GM12878 (cell line): ENCODE results near the gene NOP53. TPM values are rescaled to one million over a fixed set of nuclear protein-coding genes. Genes with fewer than 3 reads are reported as not detected.
A peak's percentile ranks its signal among the peaks of the same experiment; 100 is the strongest.

Source experiments
- ATAC-seq: fragments of 200-7000 bp; cut with Tn5 transposase; 3 replicates; pipeline ENCODE4 v1.9.1; 2020; ENCODE audit warnings: mild to moderate bottlenecking, moderate library complexity
- BruUV-seq: library from RNA; stranded (reverse); fragments of 400-500 nt; replicated peaks from 2 replicates; lab custom pipeline; 2021; lab: Mats Ljungman, UMichigan
- CTCF ChIA-PET: fragments of 300-600 bp; sonication (Branson Sonifier 250); formaldehyde crosslinking; extraction: SDS; loops from one replicate; lab custom pipeline; 2021; ENCODE audit warnings: inconsistent platforms; lab: Yijun Ruan, JAX
- POLR2A ChIA-PET: fragments of 350-600 bp; formaldehyde crosslinking; extraction: SDS; loops from one replicate; lab custom pipeline; 2021; ENCODE audit warnings: inconsistent platforms; lab: Charles Lee
- RAD21 ChIA-PET: fragments of 300-600 bp; sonication (Branson Sonifier 250); formaldehyde crosslinking; loops from one replicate; lab custom pipeline; 2023; ENCODE audit warnings: antibody characterized with exemption; ENCODE audit not compliant: unreplicated experiment; lab: Charles Lee
- SMC1A ChIA-PET: fragments of 300-600 bp; sonication (Branson Sonifier 250); formaldehyde crosslinking; loops from one replicate; lab custom pipeline; 2023; ENCODE audit not compliant: unreplicated experiment, uncharacterized antibody; lab: Charles Lee
- DNase-seq: peaks from one replicate; pipeline ENCODE4 v3.0.0-alpha.2; 2011; ENCODE audit warnings: low read depth, low spot score
- FAIRE-seq: peaks from 3 replicates; lab custom pipeline; 2011; peaks lifted over from hg19 to GRCh38; lab: Jason Lieb, UNC
- H2AFZ ChIP-seq: 2 replicates; pipeline ENCODE4 v1.6.0; 2011; ENCODE audit warnings: low read depth, low read length, control low read depth; ENCODE audit not compliant: control insufficient read depth
- H3K27ac ChIP-seq: 2 replicates; pipeline ENCODE4 v1.5.1; 2011; ENCODE audit warnings: control low read depth; ENCODE audit not compliant: control insufficient read depth, insufficient read depth
- H3K27me3 ChIP-seq, 2 experiments: replicated peaks in 1 of 2; 2 replicates each; pipeline versions ENCODE4 v1.6.0 to v1.6.1; 2011; ENCODE audit warnings: low read length in 1 of 2; ENCODE audit not compliant: control insufficient read depth in 2 of 2, insufficient read depth in 2 of 2
- H3K36me3 ChIP-seq, 2 experiments: 2 replicates each; pipeline ENCODE4 v1.5.1; 2011; ENCODE audit warnings: low read length in 1 of 2; ENCODE audit not compliant: control insufficient read depth in 2 of 2, insufficient read depth in 2 of 2
- H3K4me1 ChIP-seq: 2 replicates; pipeline ENCODE4 v1.6.1; 2011; ENCODE audit warnings: mild to moderate bottlenecking, low read length, moderate library complexity, mixed read lengths; ENCODE audit not compliant: control insufficient read depth, insufficient read depth
- H3K4me2 ChIP-seq: 2 replicates; pipeline ENCODE4 v1.6.0; 2011; ENCODE audit warnings: control low read depth; ENCODE audit not compliant: control insufficient read depth, insufficient read depth
- H3K4me3 ChIP-seq: fragments of 200-600 bp; sonication (generic); 2 replicates; pipeline ENCODE4 v1.5.1; 2016
- H3K79me2 ChIP-seq: 2 replicates; pipeline ENCODE4 v1.6.0; 2011; ENCODE audit warnings: low read length; ENCODE audit not compliant: control insufficient read depth, insufficient read depth
- H3K9ac ChIP-seq: 2 replicates; pipeline ENCODE4 v1.8.0; 2011; ENCODE audit warnings: low read length, control low read depth, mixed read lengths; ENCODE audit not compliant: control insufficient read depth, insufficient read depth
- H3K9me3 ChIP-seq: replicated peaks from 3 replicates; pipeline ENCODE4 v1.5.1; 2011; ENCODE audit warnings: mild to moderate bottlenecking, low read length; ENCODE audit not compliant: control insufficient read depth, insufficient read depth
- H4K20me1 ChIP-seq: 2 replicates; pipeline ENCODE4 v1.6.0; 2011; ENCODE audit not compliant: control insufficient read depth, insufficient read depth
- CREM ChIP-seq: IDR thresholded peaks from 2 replicates; pipeline ENCODE4 v1.6.1; 2014; ENCODE audit warnings: antibody characterized with exemption, low read depth
- DPF2 ChIP-seq: fragments of 450-650 bp; IDR thresholded peaks from 2 replicates; pipeline ENCODE4 v1.6.1; 2017; ENCODE audit warnings: mild to moderate bottlenecking
- E4F1 ChIP-seq: fragments of 450-650 bp; IDR thresholded peaks from 2 replicates; pipeline ENCODE4 v1.6.1; 2018; ENCODE audit warnings: borderline replicate concordance, mild to moderate bottlenecking; ENCODE audit not compliant: partially characterized antibody
- ESRRA ChIP-seq: IDR thresholded peaks from 2 replicates; pipeline ENCODE4 v1.6.1; 2012; ENCODE audit warnings: mild to moderate bottlenecking, low read length, improper control_type of control experiment
- KAT2A ChIP-seq: conservative IDR thresholded peaks from 2 replicates; pipeline ENCODE4 v1.6.1; 2011; ENCODE audit warnings: low read depth, low read length; ENCODE audit not compliant: control insufficient read depth
- NFYA ChIP-seq: IDR thresholded peaks from 2 replicates; pipeline ENCODE4 v1.6.1; 2011; ENCODE audit warnings: low read depth, mild to moderate bottlenecking, low read length, improper control_type of control experiment, borderline replicate concordance
- POLR2A ChIP-seq: IDR thresholded peaks from 2 replicates; pipeline ENCODE4 v1.6.1; 2011; ENCODE audit warnings: low read depth, mild to moderate bottlenecking, low read length
- RUNX3 ChIP-seq: IDR thresholded peaks from 2 replicates; pipeline ENCODE4 v1.6.1; 2012; ENCODE audit warnings: low read length, inconsistent platforms
- ZNF384 ChIP-seq: IDR thresholded peaks from 2 replicates; pipeline ENCODE4 v1.6.1; 2012; ENCODE audit warnings: low read depth, mild to moderate bottlenecking, low read length, improper control_type of control experiment, borderline replicate concordance
- WGBS: methylation state at CpG from one replicate; pipeline ENCODE4 v1.1.6; 2016; ENCODE audit warnings: low lambda C conversion rate; ENCODE audit not compliant: insufficient replicate concordance, insufficient coverage; ENCODE audit errors: missing lambda C conversion rate; 5-methylcytosine and 5-hydroxymethylcytosine counted together
- in situ Hi-C: fragments of 300-500 bp; cut with MboI; formaldehyde crosslinking; loops from 9 replicates; pipeline ENCODE4 v1.14.3; 2018; ENCODE audit warnings: mixed read lengths
- intact Hi-C: fragments of 100-400 bp; cut with micrococcal nuclease; formaldehyde crosslinking; loops from one replicate; pipeline ENCODE4 v1.14.2; 2022; ENCODE audit not compliant: unreplicated experiment
- polyA plus RNA-seq, 11 experiments: library from polyadenylated mRNA; depleted of rRNA in 4 of 11; unstranded in 6 of 11; stranded (reverse) in 5 of 11; fragments of >200 nt; fragmentation: Nextera tagmentation in 4 of 11; fragmentation: Illumina TruSeq in 1 of 11; extraction: Ambion mirVana in 4 of 11; extraction: Trizol in 1 of 11; gene quantifications; 1 replicate in 1 of 11; 2 replicates in 10 of 11; pipeline versions ENCODE4 v1.2.1 to v1.2.3, GENCODE V29; 2011 to 2016; ENCODE audit warnings: inconsistent platforms in 2 of 11, missing spikeins in 2 of 11, low read depth in 1 of 11
- total RNA-seq, 4 experiments: library from RNA; depleted of rRNA in 3 of 4; stranded (reverse); fragments of >200 nt in 3 of 4; fragmentation: Illumina TruSeq in 1 of 4; extraction: Trizol in 1 of 4; gene quantifications; 2 replicates each; pipeline versions ENCODE4 v1.2.1 to v1.2.3, GENCODE V29; 2013 to 2021
- TF ChIP-seq, protein P1 (sequence below): fragments of 450-650 bp; IDR thresholded peaks from 2 replicates; pipeline ENCODE4 v1.6.1; 2018; ENCODE audit warnings: mild to moderate bottlenecking, low read depth, moderate library complexity; ENCODE audit not compliant: partially characterized antibody

The NOP53 gene
- total and polyA plus RNA-seq, 10 of the 15 experiments (the other 5 are each of a cell fraction or from before 2014, with no cell fraction given): 6.0 to 386 (median 167) TPM

- Histone ChIP-seq H2AFZ (no peak overlapping the region), H3K9me3 (no peaks in the 10 kb centered on the region), H3K27me3 (no peaks in the 10 kb centered on the region), H3K27ac (no peak overlapping the region), H3K9ac (no peak overlapping the region), H3K4me1 (no peaks in the 10 kb centered on the region), H4K20me1 (no peaks in the 10 kb centered on the region), H3K4me3 (no peak overlapping the region), H3K4me2 (no peak overlapping the region), H3K79me2 (no peaks in the 10 kb centered on the region), H3K36me3 (peaks cover 0 to 2% of the 10 kb centered on the region in 2 experiments; a peak in 3 of 4 replicates)
- no peak for DNase-seq
- POLR2A ChIA-PET: no interaction called here
- TSS peak; percentile 70 for BruUV-seq
- 99% methylated on average over 18 of the region's 18 CpGs for WGBS
- TF ChIP-seq E4F1: no peak
- TF ChIP-seq POLR2A: 0 out of 2 replicates have a peak, but pooled peaks have one; percentile 32
- intact Hi-C loops: loop anchor here (10.0 kb wide), 1 partner anchor 418 kb away; no protein-coding TSS in a partner anchor
- SMC1A ChIA-PET: no interaction called here
- CTCF ChIA-PET: interaction anchor here (8.3 kb wide), 1 partner anchor 266 kb away, joined by 163 read pairs; no protein-coding TSS in a partner anchor
- ATAC-seq: no peak
- RAD21 ChIA-PET: no interaction called here
- in situ Hi-C loops: no loop called here
- FAIRE-seq: no peak
Observed at GRCh38 chr19:47702671-47703070, 42.7 kb upstream of the NOP53 start.

GRCh38 chr19:47703301-47703700, 42.0 kb upstream of the NOP53 start:
- H3K4me1 ChIP-seq: no peaks in the 10 kb centered on the region
- H3K4me2 ChIP-seq: no peak overlapping the region
- no peak overlapping the region for H3K9ac ChIP-seq
- no peak overlapping the region for H2AFZ ChIP-seq
- H3K36me3 ChIP-seq: peaks cover 0 to 2% of the 10 kb centered on the region in 2 experiments; a peak in 3 of 4 replicates
- ChIA-PET POLR2A (no interaction called here), SMC1A (interaction anchor here (5.5 kb wide), 1 partner anchor 268 kb away, joined by 49 read pairs; no protein-coding TSS in a partner anchor), CTCF (interaction anchor here (8.3 kb wide), 1 partner anchor 267 kb away, joined by 163 read pairs; no protein-coding TSS in a partner anchor), RAD21 (interaction anchor here (0.6 kb wide), 1 partner anchor 188 kb away, joined by 3 read pairs; no protein-coding TSS in a partner anchor)
- in situ Hi-C loops: no loop called here
- no peaks in the 10 kb centered on the region for H3K9me3 ChIP-seq
- no TSS peak for BruUV-seq
- no peaks in the 10 kb centered on the region for H3K27me3 ChIP-seq
- no peak overlapping the region for H3K27ac ChIP-seq
- WGBS: 100% methylated on average over 5 of the region's 5 CpGs
- no peaks in the 10 kb centered on the region for H4K20me1 ChIP-seq
- no peak overlapping the region for H3K4me3 ChIP-seq
- intact Hi-C loops: loop anchor here (10.0 kb wide), 1 partner anchor 418 kb away; no protein-coding TSS in a partner anchor
- H3K79me2 ChIP-seq: no peaks in the 10 kb centered on the region
- FAIRE-seq (no peak), DNase-seq (no peak), ATAC-seq (no peak)
- TF ChIP-seq, protein P1, sequence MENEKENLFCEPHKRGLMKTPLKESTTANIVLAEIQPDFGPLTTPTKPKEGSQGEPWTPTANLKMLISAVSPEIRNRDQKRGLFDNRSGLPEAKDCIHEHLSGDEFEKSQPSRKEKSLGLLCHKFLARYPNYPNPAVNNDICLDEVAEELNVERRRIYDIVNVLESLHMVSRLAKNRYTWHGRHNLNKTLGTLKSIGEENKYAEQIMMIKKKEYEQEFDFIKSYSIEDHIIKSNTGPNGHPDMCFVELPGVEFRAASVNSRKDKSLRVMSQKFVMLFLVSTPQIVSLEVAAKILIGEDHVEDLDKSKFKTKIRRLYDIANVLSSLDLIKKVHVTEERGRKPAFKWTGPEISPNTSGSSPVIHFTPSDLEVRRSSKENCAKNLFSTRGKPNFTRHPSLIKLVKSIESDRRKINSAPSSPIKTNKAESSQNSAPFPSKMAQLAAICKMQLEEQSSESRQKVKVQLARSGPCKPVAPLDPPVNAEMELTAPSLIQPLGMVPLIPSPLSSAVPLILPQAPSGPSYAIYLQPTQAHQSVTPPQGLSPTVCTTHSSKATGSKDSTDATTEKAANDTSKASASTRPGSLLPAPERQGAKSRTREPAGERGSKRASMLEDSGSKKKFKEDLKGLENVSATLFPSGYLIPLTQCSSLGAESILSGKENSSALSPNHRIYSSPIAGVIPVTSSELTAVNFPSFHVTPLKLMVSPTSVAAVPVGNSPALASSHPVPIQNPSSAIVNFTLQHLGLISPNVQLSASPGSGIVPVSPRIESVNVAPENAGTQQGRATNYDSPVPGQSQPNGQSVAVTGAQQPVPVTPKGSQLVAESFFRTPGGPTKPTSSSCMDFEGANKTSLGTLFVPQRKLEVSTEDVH: no peak
- TF ChIP-seq NFYA: no peak
- no peak for TF ChIP-seq RUNX3
- no peak for TF ChIP-seq KAT2A
- no peak for TF ChIP-seq ESRRA
- no peak for TF ChIP-seq CREM
- TF ChIP-seq DPF2: no peak
- no peak for TF ChIP-seq ZNF384
